DND-41 (cell line): Measurements from ENCODE around the gene PSPC1.

Experiments
- ATAC-seq: fragments of 200-7000 bp; cut with Tn5 transposase; 3 replicates; pipeline ENCODE4 v1.9.1; 2021; ENCODE audit warnings: low read depth; ENCODE audit not compliant: insufficient read depth
- DNase-seq: peaks from one replicate; pipeline ENCODE4 v3.0.0-alpha.2; 2020
- H2AFZ ChIP-seq: 2 replicates; pipeline ENCODE4 v1.6.0; 2012; ENCODE audit warnings: low read depth, low read length
- H3K27ac ChIP-seq: 2 replicates; pipeline ENCODE4 v1.5.1; 2012; ENCODE audit warnings: low read length, inconsistent platforms
- H3K27me3 ChIP-seq: fragments of 200-600 bp; sonication (generic); 2 replicates; pipeline ENCODE4 v1.6.0; 2012; ENCODE audit warnings: low read length, mild to moderate bottlenecking, inconsistent platforms; ENCODE audit not compliant: insufficient read depth, poor library complexity
- H3K36me3 ChIP-seq: 2 replicates; pipeline ENCODE4 v1.5.1; 2012; ENCODE audit warnings: low read length, inconsistent platforms; ENCODE audit not compliant: insufficient read depth
- H3K4me1 ChIP-seq: 2 replicates; pipeline ENCODE4 v1.5.1; 2012; ENCODE audit warnings: mild to moderate bottlenecking, low read length; ENCODE audit not compliant: insufficient read depth
- H3K4me2 ChIP-seq: 2 replicates; pipeline ENCODE4 v1.6.0; 2012; ENCODE audit warnings: mild to moderate bottlenecking, moderate library complexity, low read length, inconsistent platforms; ENCODE audit not compliant: insufficient read depth
- H3K4me3 ChIP-seq, 2 experiments: fragments of 200-600 bp in 1 of 2; shearing (Covaris generic) in 1 of 2; 2 replicates each; pipeline ENCODE4 v1.5.1; 2012 to 2016; ENCODE audit warnings: inconsistent platforms in 2 of 2, low read length in 2 of 2, mild to moderate bottlenecking in 2 of 2, low read depth in 1 of 2, moderate library complexity in 1 of 2
- H3K79me2 ChIP-seq: 2 replicates; pipeline ENCODE4 v1.6.0; 2012; ENCODE audit warnings: low read length, inconsistent platforms; ENCODE audit not compliant: insufficient read depth
- H3K9ac ChIP-seq: 2 replicates; pipeline ENCODE4 v1.6.0; 2012; ENCODE audit warnings: low read depth, mild to moderate bottlenecking, inconsistent platforms, low read length, moderate library complexity
- H3K9me3 ChIP-seq: 2 replicates; pipeline ENCODE4 v1.5.1; 2012; ENCODE audit warnings: low read length, moderate library complexity, mild to moderate bottlenecking, inconsistent platforms; ENCODE audit not compliant: insufficient read depth, severe bottlenecking
- H4K20me1 ChIP-seq: 2 replicates; pipeline ENCODE4 v1.6.0; 2012; ENCODE audit warnings: low read length; ENCODE audit not compliant: insufficient read depth
- CTCF ChIP-seq: IDR thresholded peaks from 2 replicates; pipeline ENCODE4 v1.5.1; 2012; ENCODE audit warnings: borderline replicate concordance, low read length, moderate library complexity, mild to moderate bottlenecking; ENCODE audit not compliant: poor library complexity, severe bottlenecking; ENCODE audit errors: extremely low read depth
- EZH2 ChIP-seq: IDR thresholded peaks from 3 replicates; pipeline ENCODE4 v1.6.1; 2012; ENCODE audit warnings: borderline replicate concordance, low read depth, mild to moderate bottlenecking, moderate library complexity, low read length, inconsistent platforms; ENCODE audit not compliant: severe bottlenecking

Gene PSPC1

DNA sequence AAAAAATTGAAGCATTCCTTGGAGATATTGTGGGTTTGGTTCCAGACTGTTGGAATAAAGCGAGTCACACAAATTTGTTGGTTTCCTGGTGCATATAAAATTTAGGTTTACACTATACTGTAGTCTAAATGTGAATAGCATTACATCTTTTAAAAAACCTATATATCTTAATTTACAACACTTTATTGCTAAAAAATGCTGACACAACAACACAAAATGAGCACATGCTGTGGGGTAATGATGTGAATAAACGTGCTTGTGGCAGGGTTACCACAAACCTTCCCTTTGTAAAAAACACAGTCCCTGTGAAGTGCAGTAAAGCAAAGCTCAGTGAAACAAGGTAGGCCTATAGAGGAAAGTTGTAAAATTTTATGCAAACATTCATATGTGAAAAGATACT lies 121.6 kb downstream of the PSPC1 start:
- Histone ChIP-seq H3K36me3 (peaks cover 68% of the 10 kb centered on the region), H3K4me3 (no peak overlapping the region), H3K9me3 (no peaks in the 10 kb centered on the region), H4K20me1 (peaks cover 12% of the 10 kb centered on the region), H3K79me2 (no peaks in the 10 kb centered on the region), H3K27me3 (no peaks in the 10 kb centered on the region), H2AFZ (no peak overlapping the region), H3K9ac (no peak overlapping the region), H3K4me2 (no peak overlapping the region), H3K27ac (no peak overlapping the region), H3K4me1 (no peaks in the 10 kb centered on the region)
- ATAC-seq (no peak), DNase-seq (no peak)
- TF ChIP-seq EZH2 (no peak), CTCF (no peak)

GRCh38 chr13:19658831-19659230 lies 123.9 kb downstream of the PSPC1 start:
- Histone ChIP-seq H3K4me2 (no peak overlapping the region), H3K27me3 (no peaks in the 10 kb centered on the region), H4K20me1 (no peaks in the 10 kb centered on the region), H3K9me3 (no peaks in the 10 kb centered on the region), H3K27ac (no peak overlapping the region), H3K4me1 (no peaks in the 10 kb centered on the region), H3K36me3 (peaks cover 53% of the 10 kb centered on the region), H3K4me3 (no peak overlapping the region), H3K79me2 (no peaks in the 10 kb centered on the region), H2AFZ (no peak overlapping the region), H3K9ac (no peak overlapping the region)
- no peak for DNase-seq
- TF ChIP-seq EZH2, result no peak
- no peak for ATAC-seq

DNA sequence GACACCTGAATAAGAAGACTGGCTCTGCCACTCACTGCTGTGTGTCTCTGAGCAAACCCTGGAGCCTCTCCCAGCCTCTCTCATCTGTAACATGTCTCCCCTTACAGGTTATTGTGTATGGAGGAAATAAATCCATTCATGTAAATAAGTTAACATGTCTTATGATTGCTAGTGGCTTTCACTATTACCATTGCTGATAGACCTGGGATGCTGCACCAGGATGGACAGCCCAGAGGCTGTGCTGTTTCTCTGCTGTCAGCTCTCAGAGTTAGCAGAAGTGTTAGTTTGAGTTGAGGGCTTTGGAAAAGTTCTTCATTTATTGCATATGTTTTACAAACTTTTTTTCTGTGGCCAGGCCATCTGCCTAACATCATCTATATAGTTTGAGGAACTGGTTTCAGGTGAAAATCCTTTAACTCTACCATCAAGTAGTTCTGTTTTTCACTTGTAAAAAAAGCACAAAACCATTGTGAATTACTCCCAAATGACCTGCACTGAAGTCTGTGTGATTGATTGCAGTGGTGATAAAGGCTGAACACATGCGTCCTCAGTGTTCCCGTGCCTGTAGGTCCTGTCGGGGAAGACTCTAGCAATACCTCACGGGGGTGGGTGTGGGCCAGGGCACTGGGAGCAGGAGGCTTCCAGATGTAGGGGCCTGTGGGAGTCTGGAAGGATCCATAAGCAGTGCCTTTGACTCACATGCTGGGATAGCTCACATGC lies 124.7 kb downstream of the PSPC1 start:
- H3K4me2 ChIP-seq, result no peak overlapping the region
- H3K9me3 ChIP-seq, result no peaks in the 10 kb centered on the region
- H3K36me3 ChIP-seq, result peaks cover 47% of the 10 kb centered on the region
- no peak for ATAC-seq
- H3K79me2 ChIP-seq, result no peaks in the 10 kb centered on the region
- H3K27me3 ChIP-seq, result no peaks in the 10 kb centered on the region
- H4K20me1 ChIP-seq, result no peaks in the 10 kb centered on the region
- no peak for DNase-seq
- no peak overlapping the region for H2AFZ ChIP-seq
- no peaks in the 10 kb centered on the region for H3K4me1 ChIP-seq
- no peak overlapping the region for H3K4me3 ChIP-seq
- no peak for TF ChIP-seq EZH2
- no peak for TF ChIP-seq CTCF
- H3K27ac ChIP-seq, result no peak overlapping the region
- H3K9ac ChIP-seq, result no peak overlapping the region
